Heart right ventricle (tissue), 16 donors: ENCODE measurements around the gene PDE11A. TPM values are rescaled to one million over a fixed set of nuclear protein-coding genes. Genes with fewer than 3 reads are reported as not detected.
"Not testable (repeated sequence)": the region's sequence is repeated elsewhere in the genome, so short reads cannot be mapped to it uniquely, and the experiment has no call there.

Experiments
- ATAC-seq, 8 donors: fragments of 200-7000 bp; cut with Tn5 transposase; one replicate each; pipeline ENCODE4 v1.9.1; 2020; ENCODE audit warnings: mild to moderate bottlenecking in 8 of 8, moderate library complexity in 8 of 8, moderate number of reproducible peaks in 1 of 8
- DNase-seq, 2 donors: peaks; one replicate each; pipeline ENCODE4 v3.0.0-alpha.2; 2020
- H3K27ac ChIP-seq, 10 donors: fragments of 200-600 bp; sonication (generic) in 2 of 10; one replicate each; pipeline versions ENCODE4 v1.5.0 to v1.8.0; 2020 to 2022; ENCODE audit warnings: mild to moderate bottlenecking in 3 of 10
- H3K27me3 ChIP-seq, 7 donors: fragments of 200-600 bp; one replicate each; pipeline ENCODE4 v1.8.0; 2021 to 2022; ENCODE audit warnings: mild to moderate bottlenecking in 2 of 7
- H3K36me3 ChIP-seq, 9 donors: fragments of 200-600 bp; sonication (generic) in 1 of 9; one replicate each; pipeline versions ENCODE4 v1.5.0 to v1.8.0; 2020 to 2022; ENCODE audit warnings: mild to moderate bottlenecking in 2 of 9
- H3K4me1 ChIP-seq, 9 donors: fragments of 200-600 bp; sonication (generic) in 1 of 9; one replicate each; pipeline versions ENCODE4 v1.5.0 to v1.8.0; 2020 to 2022; ENCODE audit warnings: mild to moderate bottlenecking in 4 of 9
- H3K4me3 ChIP-seq, 10 donors: fragments of 200-600 bp; sonication (generic) in 2 of 10; one replicate each; pipeline versions ENCODE4 v1.5.0 to v1.8.0; 2020 to 2022; ENCODE audit warnings: mild to moderate bottlenecking in 7 of 10, moderate library complexity in 2 of 10
- H3K9me3 ChIP-seq, 11 donors: fragments of 200-600 bp in 10 of 11; sonication (generic) in 2 of 11; one replicate each; pipeline versions ENCODE4 v1.5.0 to v1.8.0; 2013 to 2022; ENCODE audit warnings: mild to moderate bottlenecking in 2 of 11, control low read depth in 1 of 11, moderate library complexity in 1 of 11
- CTCF ChIP-seq, 9 donors: fragments of 200-600 bp; sonication (generic) in 2 of 9; IDR thresholded peaks; one replicate each; pipeline versions ENCODE4 v1.5.0 to v1.8.0; 2021 to 2022; ENCODE audit warnings: antibody characterized with exemption in 9 of 9, mild to moderate bottlenecking in 5 of 9, moderate library complexity in 1 of 9
- WGBS, 2 donors: extraction: QIAGEN DNeasy Blood & Tissue Kit; methylation state at CpG; one replicate each; pipeline ENCODE4 v1.1.7; 2013; ENCODE audit warnings: inconsistent platforms in 1 of 2; 5-methylcytosine and 5-hydroxymethylcytosine counted together
- intact Hi-C, 10 donors: fragments of 100-400 bp; cut with DNase I; formaldehyde crosslinking; loops; one replicate each; pipeline versions ENCODE4 v1.11.1 to v1.14.2; 2022
- polyA plus RNA-seq, 2 donors: library from polyadenylated mRNA; stranded (reverse); fragments of 200-250 nt; gene quantifications; one replicate each; pipeline ENCODE4 v1.2.3, GENCODE V29; 2013
- total RNA-seq, 10 donors: library from RNA; stranded (reverse); fragmentation: NEBNext Ultra II Directional in 3 of 10; extraction: Animal tissue kit (Norgen Biotek cat#: 25700) in 3 of 10; gene quantifications; one replicate each; pipeline versions ENCODE4 v1.2.1 to v1.2.4, GENCODE V29; 2021 to 2023
- donor health status: Arrhythmogenic right ventricular cardiomyopathy.
- donor health status: ischemic (EF 13 %, LVEDD 7.1; RV severe dilation, severe dysfunction).
- donor health status: healthy with polysubstance abuse.
- donor health status: DM: no; HTN: yes; CAD: no.
- donor health status: DM: no; HTN: no; CAD: no.
- donor health status: ischemic (EF 25% LVEDD 6.9; RV normal size, moderate dysfunction).
- donor health status: ischemic (EF 25% LVEDD 5.7; RV mildly dilated, moderate dysfunction).
- donor health status: healthy.
- donor health status: DM: yes; HTN: yes; CAD: no.
- donor health status: Ischemic cardiomyopathy.
- donor health status: ischemic (EF 35%, LVEDD 5.7; RV mildly dilated, moderate dysfunction).
- donor health status: nonischemic (EF 11% LVEDD 7.7; RV severe dilation, severe dysfunction).
- donor health status: DM: yes; HTN: yes; CAD: no.
- donor health status: PGD.
- donor health status: ischemic (EF 29% LVEDD 5.4; RV normal size, mild dysfunction).
- donor health status: nonischemic (EF 23%, LVEDD 6.1; RV moderate dilation, normal function).

Gene PDE11A
- total and polyA plus RNA-seq, 12 donors: 0.12 to 6.4 (median 1.1) TPM

- Histone ChIP-seq H3K9me3 (no peaks in the 10 kb centered on the region), H3K27me3 (no peaks in the 10 kb centered on the region), H3K36me3 (no peaks in the 10 kb centered on the region), H3K4me1 (no peaks in the 10 kb centered on the region), H3K4me3 (no peak overlapping the region), H3K27ac (no peak overlapping the region)
- no peak for TF ChIP-seq CTCF (IDR thresholded peaks at IDR 0.05)
- WGBS, 2 donors: 87 to 93% methylated on average over 1 of the region's 1 CpG
- DNase-seq (no peak), ATAC-seq (no peak)
- intact Hi-C loops: no loop called here
These were observed 27.7 kb downstream of the PDE11A start for GRCh38 chr2:178044836-178045235.

- Histone ChIP-seq H3K27me3 (no peaks in the 10 kb centered on the region), H3K9me3 (no peaks in the 10 kb centered on the region), H3K27ac (no peak overlapping the region), H3K4me3 (no peak overlapping the region), H3K36me3 (no peaks in the 10 kb centered on the region), H3K4me1 (no peaks in the 10 kb centered on the region)
- TF ChIP-seq CTCF (IDR thresholded peaks at IDR 0.05): no peak
- 86 to 87% methylated on average over 1 of the region's 1 CpG for WGBS, 2 donors
- intact Hi-C loops: no loop called here
- ATAC-seq: no peak
- DNase-seq: no peak
These were observed 29.3 kb downstream of the PDE11A start for GRCh38 chr2:178043266-178043665.

GRCh38 chr2:178033583-178033982, 39.0 kb downstream of the PDE11A start:
- H3K4me1 ChIP-seq, ATAC-seq, intact Hi-C loops, H3K27me3 ChIP-seq, DNase-seq, H3K36me3 ChIP-seq, H3K4me3 ChIP-seq, H3K27ac ChIP-seq: not testable (repeated sequence)
- H3K9me3 ChIP-seq: peaks cover 0 to 41% (median 0%) of the 10 kb centered on the region in 11 donors

GRCh38 chr2:178029342-178029741, 43.2 kb downstream of the PDE11A start:
- no peak for TF ChIP-seq CTCF (IDR thresholded peaks at IDR 0.05)
- Histone ChIP-seq H3K9me3 (peaks cover 0 to 21% (median 0%) of the 10 kb centered on the region in 11 donors), H3K4me1 (no peaks in the 10 kb centered on the region), H3K36me3 (no peaks in the 10 kb centered on the region), H3K4me3 (no peak overlapping the region), H3K27me3 (no peaks in the 10 kb centered on the region), H3K27ac (no peak overlapping the region)
- intact Hi-C loops: no loop called here
- DNase-seq (no peak), ATAC-seq (no peak)
- 79 to 86% methylated on average over 1 of the region's 1 CpG for WGBS, 2 donors

GRCh38 chr2:178025551-178026185, 46.9 kb downstream of the PDE11A start:
- H3K27ac ChIP-seq: no peak overlapping the region
- DNase-seq (no peak), ATAC-seq (no peak)
- TF ChIP-seq CTCF (IDR thresholded peaks at IDR 0.05): no peak
- no peaks in the 10 kb centered on the region for H3K4me1 ChIP-seq
- WGBS, 2 donors: 87 to 91% methylated on average over 4 of the region's 4 CpGs
- H3K36me3 ChIP-seq: no peaks in the 10 kb centered on the region
- intact Hi-C loops: no loop called here
- H3K4me3 ChIP-seq: no peak overlapping the region
- H3K9me3 ChIP-seq: no peaks in the 10 kb centered on the region
- H3K27me3 ChIP-seq: no peaks in the 10 kb centered on the region
